ENCODE data around the gene C2orf15.
A peak's percentile ranks its signal among the peaks of the same experiment; 100 is the strongest.
"Not testable (repeated sequence)": the region's sequence is repeated elsewhere in the genome, so short reads cannot be mapped to it uniquely, and the experiment has no call there.

The C2orf15 gene, protein sequence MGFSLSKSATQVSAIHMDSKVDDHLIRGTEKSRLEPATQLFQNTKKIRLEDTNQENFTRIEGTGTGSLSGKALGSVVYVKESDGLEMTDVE

DNA sequence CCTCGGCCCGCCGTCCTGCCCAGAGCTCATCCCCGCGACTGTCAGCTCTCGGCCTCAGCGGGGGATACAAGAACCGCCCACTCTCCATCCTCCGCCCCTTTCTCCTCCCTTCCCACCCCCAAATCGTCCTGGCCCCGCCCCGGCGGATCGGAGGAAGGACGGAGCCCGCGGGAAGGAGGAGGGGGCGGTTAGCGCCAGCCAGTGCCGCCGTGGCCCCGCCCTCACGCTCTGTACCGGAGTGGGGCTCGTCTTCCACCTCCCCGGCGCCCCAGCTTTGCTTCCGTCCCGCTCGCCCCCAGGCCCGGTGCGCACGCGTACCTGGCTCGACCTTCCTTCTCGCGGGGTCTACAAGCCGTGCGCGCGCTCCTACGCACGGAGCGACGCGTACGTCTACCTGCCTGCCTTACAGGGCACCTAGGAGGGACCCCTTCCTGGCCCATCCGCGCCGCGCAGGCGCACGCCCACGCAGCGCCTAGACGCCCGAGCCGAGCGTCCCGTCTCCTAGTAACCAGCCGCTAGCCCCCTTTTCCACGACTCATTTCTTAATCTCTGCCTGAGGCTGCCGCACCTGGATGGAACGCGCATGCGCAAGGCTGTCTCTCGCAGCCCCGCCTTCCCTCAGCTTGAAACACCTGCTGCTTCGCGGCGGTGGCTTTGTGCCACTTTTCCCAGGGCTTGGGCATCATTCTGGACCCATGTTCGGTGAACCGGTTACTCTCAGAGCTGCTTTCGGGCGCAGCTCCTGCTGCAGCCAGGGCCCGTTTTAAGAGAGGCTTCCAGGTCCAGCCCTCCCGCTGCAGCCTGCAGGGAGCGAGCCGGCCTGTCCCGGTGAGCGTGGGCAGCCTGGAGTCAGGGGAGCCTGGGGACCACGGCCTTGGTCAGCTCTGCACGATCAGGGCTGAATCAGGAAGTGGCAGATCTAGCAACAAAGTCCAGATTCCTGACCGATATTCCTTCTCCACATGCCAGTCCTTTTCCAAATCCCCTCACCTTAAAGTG is at the start of gene C2orf15:
Gene C2orf15 (plus strand): TSS at position 598 of the 999 bp plus-strand sequence. CDS start 8,852 bp downstream, outside the sequence.
- DNase-seq, result peak; percentile 66

GRCh38 chr2:99096728-99097127 is 44.8 kb upstream of the C2orf15 start:
- no peak for DNase-seq

- no peak for DNase-seq
Observed at GRCh38 chr2:99101697-99102096, 39.8 kb upstream of the C2orf15 start.

- no peak for DNase-seq
Observed at GRCh38 chr2:99104006-99104405, 37.5 kb upstream of the C2orf15 start.

- DNase-seq, result no peak
Observed at GRCh38 chr2:99106913-99107312, 34.6 kb upstream of the C2orf15 start.

GRCh38 chr2:99111236-99111635 is 30.3 kb upstream of the C2orf15 start:
- DNase-seq, result no peak

DNA sequence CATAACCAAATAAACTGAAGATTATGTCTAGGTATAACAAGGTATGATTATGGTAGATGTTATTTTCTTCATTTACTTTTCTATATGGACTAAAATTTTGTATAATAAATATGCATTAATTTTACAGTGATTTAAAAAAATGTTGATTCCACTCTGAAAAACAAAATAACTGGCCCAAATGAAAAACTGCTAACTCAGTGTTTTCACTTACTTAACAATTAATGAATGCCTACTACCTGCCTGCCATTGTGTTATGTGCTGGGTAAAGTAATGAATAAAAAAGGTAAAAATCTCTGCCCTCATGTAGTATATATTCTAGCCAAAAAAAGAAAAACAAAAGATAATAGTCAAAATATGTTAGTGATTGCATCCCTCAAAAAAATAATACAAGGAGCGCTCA is 29.6 kb upstream of the C2orf15 start:
- DNase-seq, result no peak

DNA sequence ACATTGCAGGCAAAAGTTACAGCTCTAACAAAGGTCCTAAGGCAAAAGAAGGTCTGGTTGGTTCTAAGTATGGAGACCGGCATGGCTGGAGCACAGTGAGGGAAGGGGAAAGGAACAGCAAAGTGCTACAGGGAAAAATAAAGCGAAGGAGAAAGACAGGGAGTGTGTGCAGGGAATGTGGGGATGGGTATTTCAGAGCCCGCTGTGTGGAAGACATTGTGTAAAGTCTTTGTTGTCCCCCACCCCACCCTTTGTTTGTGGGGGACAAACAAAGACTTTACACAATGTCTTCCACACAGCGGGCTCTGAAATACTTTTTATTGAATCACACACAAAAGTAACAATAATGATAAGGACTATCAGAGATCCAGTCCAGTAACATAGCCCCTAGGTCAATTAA is 28.9 kb upstream of the C2orf15 start:
- DNase-seq, result no peak

DNA sequence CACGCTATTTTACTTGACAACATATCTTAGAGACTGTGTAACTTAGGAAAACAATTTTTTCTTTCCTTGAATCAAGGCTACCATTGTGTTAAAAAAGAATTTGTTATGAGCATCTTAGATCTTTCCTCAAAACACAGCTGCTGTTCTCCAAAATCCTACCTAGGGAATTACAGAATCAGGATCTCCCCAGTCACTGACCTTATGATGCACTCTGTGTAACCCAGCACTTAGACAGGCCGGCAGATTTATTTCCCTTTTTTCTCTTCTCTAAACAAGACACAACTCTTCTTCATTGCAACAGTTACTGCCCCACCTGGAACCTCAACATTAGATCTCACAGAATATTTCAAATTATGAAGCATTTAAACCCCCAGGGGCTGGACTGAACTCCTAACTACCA is 13.5 kb upstream of the C2orf15 start:
- DNase-seq, result no peak

GRCh38 chr2:99135044-99135556 is 6.4 kb upstream of the C2orf15 start:
- DNase-seq, result not testable (repeated sequence)

DNA sequence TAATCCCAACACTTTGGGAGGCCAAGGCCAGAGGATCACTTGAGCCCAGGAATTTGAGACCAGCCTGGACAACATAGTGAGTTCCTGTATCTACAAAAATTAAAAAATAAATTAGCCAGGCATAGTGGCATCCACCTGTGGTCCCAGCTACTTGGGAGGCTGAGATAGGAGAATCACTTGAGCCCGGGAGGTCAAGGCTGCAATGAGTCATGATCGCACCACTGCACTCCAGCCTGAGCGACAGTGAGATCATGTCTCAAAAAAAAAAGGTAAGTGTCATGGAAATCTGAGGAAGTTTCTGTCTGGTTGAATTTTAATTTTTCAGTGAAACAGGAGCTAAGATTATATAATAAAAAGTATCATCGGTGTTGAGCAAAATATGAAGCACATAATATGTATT is 2.5 kb upstream of the C2orf15 start:
- DNase-seq, result no peak

DNA sequence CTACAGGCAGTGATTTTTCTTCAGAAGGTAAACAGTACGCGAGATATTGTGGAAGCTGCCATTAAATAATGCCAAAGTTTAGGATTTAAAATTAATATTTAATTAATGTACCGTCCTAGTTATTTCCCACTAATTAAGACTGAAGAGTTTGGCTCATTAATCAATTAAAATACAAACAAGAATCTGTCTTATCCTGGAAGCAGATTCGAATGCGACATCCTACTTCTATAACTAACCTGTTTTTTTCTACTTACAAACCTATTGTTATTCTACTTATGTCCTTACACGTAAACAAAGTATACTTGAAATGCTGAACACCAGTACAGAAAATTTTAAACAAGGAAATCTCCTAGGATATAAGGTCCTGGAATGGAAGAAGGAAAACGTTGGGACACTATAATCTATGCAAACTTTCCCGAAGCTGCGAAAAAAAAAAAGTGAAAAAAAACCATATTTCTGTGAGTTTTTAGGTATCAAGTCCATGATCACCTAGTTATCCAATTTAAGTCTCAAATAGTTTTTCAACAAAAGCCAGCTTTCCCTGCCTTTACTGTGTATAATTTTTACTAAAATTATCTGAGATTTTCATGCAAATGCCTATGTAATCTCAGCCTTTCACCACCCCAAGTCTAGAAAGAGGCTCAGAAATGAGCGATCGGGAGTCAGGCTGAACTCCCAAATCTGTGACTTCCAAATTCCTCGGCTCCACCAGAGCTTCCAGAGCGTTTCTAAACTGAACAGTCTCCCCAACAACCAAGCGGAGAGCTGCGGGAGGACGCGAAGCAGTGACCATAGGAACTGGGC is 1.2 kb upstream of the C2orf15 start:
- no peak for DNase-seq

- no peak for DNase-seq
Observed at GRCh38 chr2:99140860-99141109, 722 bp upstream of the C2orf15 start.

GRCh38 chr2:99150706-99151105 is 9.2 kb downstream of the C2orf15 start:
- no peak for DNase-seq

- no peak for DNase-seq
Observed at GRCh38 chr2:99152199-99152895, 10.8 kb downstream of the C2orf15 start.

DNA sequence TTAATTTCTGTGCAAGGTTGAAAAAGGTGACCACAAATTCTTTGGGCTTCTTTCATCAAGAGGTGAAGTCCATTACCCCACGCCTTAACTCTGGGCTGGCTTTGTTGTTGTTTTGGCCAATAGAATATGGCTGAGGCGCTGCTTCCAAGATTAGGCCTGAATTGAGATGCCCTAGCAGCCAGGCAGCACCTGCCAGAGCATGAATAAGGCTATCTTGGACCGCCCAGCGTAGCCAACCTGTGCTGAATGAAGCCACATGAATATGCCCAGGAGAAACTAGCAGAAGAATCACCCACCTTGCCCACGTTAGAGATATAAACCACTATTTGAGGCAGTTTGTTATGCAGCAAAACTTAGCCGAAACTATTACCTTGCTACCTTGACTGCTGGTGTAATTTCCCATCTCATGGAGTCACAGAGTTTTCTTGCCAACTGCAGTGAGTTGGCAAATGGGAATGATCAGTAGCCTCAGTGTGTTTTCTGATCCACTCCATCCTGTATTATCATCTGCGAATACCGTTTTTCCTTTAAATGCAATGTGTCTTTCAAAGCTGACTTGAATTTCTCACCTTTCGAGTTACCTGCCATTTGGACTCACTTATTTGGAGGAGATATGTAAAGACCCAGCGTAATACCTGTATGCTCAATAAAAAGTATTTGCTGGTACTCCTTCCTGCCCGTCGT is 12.6 kb downstream of the C2orf15 start:
- DNase-seq, result no peak

- peak; percentile 75 for DNase-seq
Observed at GRCh38 chr2:99154643-99155536, 13.4 kb downstream of the C2orf15 start, which contains the start of the genes LIPT1 and TSGA10. Gene LIPT1, plus strand, starts transcription at chr2:99154967. Its CDS starts 6,991 bp downstream, at chr2:99161958. Gene TSGA10, minus strand, starts transcription at chr2:99154942. Its CDS starts 45,503 bp downstream, at chr2:99109439.

- DNase-seq, result no peak
Observed at GRCh38 chr2:99156891-99157290, 15.4 kb downstream of the C2orf15 start.

- DNase-seq, result no peak
Observed at GRCh38 chr2:99158599-99158998, 17.1 kb downstream of the C2orf15 start.

DNA sequence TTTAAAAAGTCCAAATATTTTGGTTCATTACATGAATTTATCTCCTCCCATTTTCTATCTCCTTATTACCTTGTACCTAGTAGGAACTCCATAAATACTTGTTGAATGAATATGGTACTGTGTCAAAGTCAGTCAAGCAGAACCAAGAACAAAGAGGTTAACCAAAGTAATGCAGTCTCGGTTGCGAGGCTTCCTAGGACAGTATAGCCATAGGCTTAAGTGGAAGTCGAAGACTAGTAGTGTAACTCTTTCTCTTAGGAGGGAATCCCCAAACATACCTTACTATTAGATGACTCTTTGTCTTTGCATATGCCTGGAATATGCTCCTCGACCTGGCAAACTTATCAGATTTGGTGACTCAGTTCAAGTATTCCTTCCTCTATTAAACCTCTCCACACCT is 18.1 kb downstream of the C2orf15 start:
- DNase-seq, result no peak

DNA sequence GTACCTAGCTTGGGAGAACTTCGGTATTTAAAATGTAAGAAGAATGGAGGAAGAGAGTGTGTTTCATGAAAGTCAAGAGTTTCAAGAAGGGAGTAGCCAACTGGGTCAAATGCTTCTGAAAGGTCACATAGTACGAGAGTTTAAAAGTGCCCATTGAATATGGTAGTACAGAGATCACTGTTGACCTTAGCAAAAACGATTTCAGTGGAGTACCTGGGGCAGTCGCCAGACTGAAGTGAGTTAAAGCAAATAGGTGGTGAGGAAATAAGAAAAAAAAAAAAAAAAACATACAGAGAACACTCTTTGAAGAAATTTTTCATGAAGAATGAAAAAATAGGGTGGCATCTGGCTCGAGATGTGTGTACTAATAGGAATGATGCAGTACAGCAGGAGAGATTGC is 24.7 kb downstream of the C2orf15 start:
- no peak for DNase-seq

All from NCI-H446 treated with DMSO at 0.1 percent for 48 hours (cell line).